HG02840 (cell line): ENCODE results near the gene XAF1.
"Not testable (repeated sequence)": the region's sequence is repeated elsewhere in the genome, so short reads cannot be mapped to it uniquely, and the experiment has no call there.

Source experiments
- ATAC-seq: cut with Tn5 transposase; IDR thresholded peaks from one replicate; pipeline ENCODE4 v1.9.1; 2021; ENCODE audit warnings: mild to moderate bottlenecking, moderate library complexity, moderate number of reproducible peaks; ENCODE audit not compliant: unreplicated experiment, low FRiP score

Gene XAF1

GRCh38 chr17:6797718-6798351, 42.0 kb downstream of the XAF1 start:
- no peak for ATAC-seq

GRCh38 chr17:6799738-6800137, 43.9 kb downstream of the XAF1 start:
- no peak for ATAC-seq

- no peak for ATAC-seq
Observed at GRCh38 chr17:6800422-6801027, 44.7 kb downstream of the XAF1 start.

- no peak for ATAC-seq
Observed at GRCh38 chr17:6811510-6811909, 55.7 kb downstream of the XAF1 start.

- ATAC-seq, result no peak
Observed at GRCh38 chr17:6812295-6812694, 56.4 kb downstream of the XAF1 start.

- ATAC-seq, result no peak
Observed at GRCh38 chr17:6815775-6816174, 59.9 kb downstream of the XAF1 start.

- ATAC-seq, result not testable (repeated sequence)
Observed at GRCh38 chr17:6816368-6816767, 60.5 kb downstream of the XAF1 start.

- no peak for ATAC-seq
Observed at GRCh38 chr17:6818938-6819337, 63.1 kb downstream of the XAF1 start.

- no peak for ATAC-seq
Observed at GRCh38 chr17:6823011-6823442, 67.2 kb downstream of the XAF1 start.
